GM19324 (cell line): ENCODE data around the gene PRICKLE1.

Experiments
- ATAC-seq: cut with Tn5 transposase; IDR thresholded peaks from one replicate; pipeline ENCODE4 v1.9.1; 2021; ENCODE audit warnings: mild to moderate bottlenecking, moderate library complexity; ENCODE audit not compliant: unreplicated experiment, low FRiP score

PRICKLE1 gene

GRCh38 chr12:42498549-42499247 lies 90.8 kb downstream of the PRICKLE1 start:
- no peak for ATAC-seq

GRCh38 chr12:42496886-42497285 lies 92.7 kb downstream of the PRICKLE1 start:
- no peak for ATAC-seq

- no peak for ATAC-seq
These were observed 94.3 kb downstream of the PRICKLE1 start for GRCh38 chr12:42495244-42495643.

- ATAC-seq, result no peak
These were observed 97.3 kb downstream of the PRICKLE1 start for GRCh38 chr12:42492267-42492666.

GRCh38 chr12:42490261-42490842 lies 99.2 kb downstream of the PRICKLE1 start:
- ATAC-seq, result no peak

GRCh38 chr12:42486407-42486806 lies 103.1 kb downstream of the PRICKLE1 start:
- no peak for ATAC-seq

GRCh38 chr12:42485823-42486222 lies 103.7 kb downstream of the PRICKLE1 start:
- no peak for ATAC-seq

GRCh38 chr12:42484996-42485395 lies 104.5 kb downstream of the PRICKLE1 start:
- no peak for ATAC-seq

GRCh38 chr12:42483521-42483790 lies 106.1 kb downstream of the PRICKLE1 start:
- ATAC-seq, result peak; percentile 24

- ATAC-seq, result peak; percentile 80
These were observed 106.6 kb downstream of the PRICKLE1 start for GRCh38 chr12:42482748-42483520.

- no peak for ATAC-seq
These were observed 107.4 kb downstream of the PRICKLE1 start for GRCh38 chr12:42482041-42482747.

- no peak for ATAC-seq
These were observed 108.2 kb downstream of the PRICKLE1 start for GRCh38 chr12:42481368-42481767.

- no peak for ATAC-seq
These were observed 111.6 kb downstream of the PRICKLE1 start for GRCh38 chr12:42477941-42478340.

- no peak for ATAC-seq
These were observed 114.4 kb downstream of the PRICKLE1 start for GRCh38 chr12:42475106-42475505.

GRCh38 chr12:42474391-42474790 lies 115.2 kb downstream of the PRICKLE1 start:
- ATAC-seq, result no peak

- ATAC-seq, result no peak
These were observed 116.0 kb downstream of the PRICKLE1 start for GRCh38 chr12:42473561-42473960.

- no peak for ATAC-seq
These were observed 116.4 kb downstream of the PRICKLE1 start for GRCh38 chr12:42473130-42473529.

GRCh38 chr12:42472376-42472775 lies 117.2 kb downstream of the PRICKLE1 start:
- no peak for ATAC-seq

GRCh38 chr12:42469355-42470175 lies 120.0 kb downstream of the PRICKLE1 start:
- peak; percentile 98 for ATAC-seq

- no peak for ATAC-seq
These were observed 120.6 kb downstream of the PRICKLE1 start for GRCh38 chr12:42468921-42469320.
